Endodermal cell (in vitro differentiated cells): ENCODE results near the gene EXOC6. TPM values are rescaled to one million over a fixed set of nuclear protein-coding genes. Genes with fewer than 3 reads are reported as not detected.

Source experiments
- DNase-seq: peaks from one replicate; pipeline ENCODE4 v3.0.0-alpha.2; 2017
- H3K27ac ChIP-seq: 2 replicates; pipeline ENCODE4 v1.5.1; 2013; ENCODE audit warnings: mild to moderate bottlenecking, low read depth, low read length, moderate library complexity
- H3K27me3 ChIP-seq: 2 replicates; pipeline ENCODE4 v1.6.1; 2013; ENCODE audit warnings: mild to moderate bottlenecking, low read length, moderate library complexity; ENCODE audit not compliant: insufficient read depth, control insufficient read depth, poor library complexity, severe bottlenecking
- H3K36me3 ChIP-seq: 2 replicates; pipeline ENCODE4 v1.7.0; 2013; ENCODE audit warnings: mild to moderate bottlenecking, low read length, moderate library complexity; ENCODE audit not compliant: control insufficient read depth, insufficient read depth
- H3K4me1 ChIP-seq: one replicate; pipeline ENCODE4 v1.7.0; 2013; ENCODE audit warnings: low read length; ENCODE audit not compliant: control insufficient read depth, insufficient read depth
- H3K4me3 ChIP-seq: 2 replicates; pipeline ENCODE4 v1.5.1; 2013; ENCODE audit warnings: mild to moderate bottlenecking, low read length, moderate library complexity
- H3K9ac ChIP-seq: 2 replicates; pipeline ENCODE4 v1.6.1; 2013; ENCODE audit warnings: mild to moderate bottlenecking, low read length, moderate library complexity; ENCODE audit not compliant: poor library complexity, severe bottlenecking; ENCODE audit errors: extremely low read depth
- H3K9me3 ChIP-seq: 2 replicates; pipeline ENCODE4 v1.6.1; 2013; ENCODE audit warnings: mild to moderate bottlenecking, low read length, moderate library complexity; ENCODE audit not compliant: control insufficient read depth
- H3K27ac Mint-ChIP-seq: 2 replicates; pipeline ENCODE4 v1.8.0; 2020; ENCODE audit warnings: mixed read lengths
- H3K27me3 Mint-ChIP-seq: 2 replicates; pipeline ENCODE4 v1.8.0; 2021; ENCODE audit warnings: mild to moderate bottlenecking, mixed read lengths; ENCODE audit not compliant: insufficient read depth
- H3K36me3 Mint-ChIP-seq: 2 replicates; pipeline ENCODE4 v1.8.0; 2020; ENCODE audit warnings: low read depth, mixed read lengths
- H3K4me1 Mint-ChIP-seq: 2 replicates; pipeline ENCODE4 v1.8.0; 2020; ENCODE audit warnings: mixed read lengths
- H3K4me3 Mint-ChIP-seq: 2 replicates; pipeline ENCODE4 v1.8.0; 2020; ENCODE audit warnings: mild to moderate bottlenecking, moderate library complexity, mixed read lengths
- H3K9me3 Mint-ChIP-seq: 2 replicates; pipeline ENCODE4 v1.8.0; 2020; ENCODE audit warnings: mild to moderate bottlenecking, mixed read lengths
- WGBS, 2 experiments: methylation state at CpG; one replicate each; pipeline versions ENCODE4 v1.1.5 to v1.1.7; 2013; ENCODE audit warnings: missing lambda C conversion rate in 2 of 2, mixed read lengths in 1 of 2; ENCODE audit not compliant: insufficient coverage in 1 of 2, insufficient read length in 1 of 2; 5-methylcytosine and 5-hydroxymethylcytosine counted together
- total RNA-seq, 2 donors: library from RNA; stranded (reverse); fragmentation: NEBNext Ultra II Directional in 1 of 2; extraction: Animal tissue kit (Norgen Biotek cat#: 25700) in 1 of 2; gene quantifications; 2 replicates in 1 of 2; 3 replicates in 1 of 2; pipeline ENCODE4 v1.2.1, GENCODE V29; 2021
- TF ChIP-seq, protein P1 (sequence below): fragments of 200-600 bp; sonication (generic); conservative IDR thresholded peaks from 2 replicates; pipeline ENCODE4 v1.5.0; 2021; ENCODE audit warnings: antibody characterized with exemption, mild to moderate bottlenecking

The EXOC6 gene
- total RNA-seq, 2 donors from 2014 or later: 12.1 to 21.3 TPM

- TF ChIP-seq, protein P1, sequence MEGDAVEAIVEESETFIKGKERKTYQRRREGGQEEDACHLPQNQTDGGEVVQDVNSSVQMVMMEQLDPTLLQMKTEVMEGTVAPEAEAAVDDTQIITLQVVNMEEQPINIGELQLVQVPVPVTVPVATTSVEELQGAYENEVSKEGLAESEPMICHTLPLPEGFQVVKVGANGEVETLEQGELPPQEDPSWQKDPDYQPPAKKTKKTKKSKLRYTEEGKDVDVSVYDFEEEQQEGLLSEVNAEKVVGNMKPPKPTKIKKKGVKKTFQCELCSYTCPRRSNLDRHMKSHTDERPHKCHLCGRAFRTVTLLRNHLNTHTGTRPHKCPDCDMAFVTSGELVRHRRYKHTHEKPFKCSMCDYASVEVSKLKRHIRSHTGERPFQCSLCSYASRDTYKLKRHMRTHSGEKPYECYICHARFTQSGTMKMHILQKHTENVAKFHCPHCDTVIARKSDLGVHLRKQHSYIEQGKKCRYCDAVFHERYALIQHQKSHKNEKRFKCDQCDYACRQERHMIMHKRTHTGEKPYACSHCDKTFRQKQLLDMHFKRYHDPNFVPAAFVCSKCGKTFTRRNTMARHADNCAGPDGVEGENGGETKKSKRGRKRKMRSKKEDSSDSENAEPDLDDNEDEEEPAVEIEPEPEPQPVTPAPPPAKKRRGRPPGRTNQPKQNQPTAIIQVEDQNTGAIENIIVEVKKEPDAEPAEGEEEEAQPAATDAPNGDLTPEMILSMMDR: no peak
Measured at GRCh38 chr10:93103953-93104352, 255.6 kb downstream of the EXOC6 start.

DNA sequence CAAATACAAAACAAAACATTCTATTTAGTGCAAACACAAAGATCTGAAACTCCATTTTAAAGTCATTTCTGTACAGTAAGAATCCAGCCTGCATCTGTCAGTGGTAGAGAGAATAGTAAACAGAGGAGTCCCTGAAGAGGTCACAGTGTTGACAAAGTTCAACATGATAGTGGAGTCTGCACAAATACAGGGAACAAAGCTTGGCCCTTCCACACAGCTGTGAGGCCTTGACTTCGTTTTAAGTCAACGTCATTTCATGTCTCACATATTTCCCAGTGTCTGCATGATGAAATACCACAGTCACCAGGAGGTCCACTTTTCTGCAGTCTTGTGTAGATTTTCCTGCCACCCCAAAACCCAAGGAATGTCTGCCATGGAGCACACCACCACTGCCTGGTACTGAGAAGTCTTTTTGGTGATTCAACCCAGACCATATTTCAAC is 258.3 kb downstream of the EXOC6 start:
- Histone ChIP-seq H3K4me1 (no peaks in the 10 kb centered on the region), H3K9me3 (peaks cover 47% of the 10 kb centered on the region), H3K27me3 (no peaks in the 10 kb centered on the region), H3K4me3 (no peak overlapping the region), H3K36me3 (no peaks in the 10 kb centered on the region), H3K9ac (no peak overlapping the region), H3K27ac (no peak overlapping the region)
- no peaks in the 10 kb centered on the region for H3K27me3 Mint-ChIP-seq
- WGBS, 2 experiments: 87% methylated on average over 2 of the region's 2 CpGs
- H3K36me3 Mint-ChIP-seq: peaks cover 2% of the 10 kb centered on the region
- peaks cover 24% of the 10 kb centered on the region for H3K4me1 Mint-ChIP-seq
- no peak for DNase-seq
- TF ChIP-seq, protein P1: no peak
- no peak overlapping the region for H3K4me3 Mint-ChIP-seq
- no peak overlapping the region for H3K27ac Mint-ChIP-seq
- H3K9me3 Mint-ChIP-seq: peaks cover 23% of the 10 kb centered on the region

More at GRCh38 chr10:93103953-93104352, 255.6 kb downstream of the EXOC6 start:
- DNase-seq: no peak
- Mint-ChIP-seq H3K36me3 (peaks cover 2% of the 10 kb centered on the region), H3K27ac (no peak overlapping the region), H3K27me3 (no peaks in the 10 kb centered on the region), H3K4me1 (peaks cover 10% of the 10 kb centered on the region), H3K9me3 (peaks cover 28% of the 10 kb centered on the region), H3K4me3 (no peak overlapping the region)
- no peak overlapping the region for H3K4me3 ChIP-seq
- H3K27me3 ChIP-seq: no peaks in the 10 kb centered on the region
- H3K27ac ChIP-seq: no peak overlapping the region
- no peaks in the 10 kb centered on the region for H3K36me3 ChIP-seq
- H3K9ac ChIP-seq: no peak overlapping the region
- no peaks in the 10 kb centered on the region for H3K4me1 ChIP-seq
- WGBS, 2 experiments: no CpG with 5 or more reads among the region's 1 CpG
- H3K9me3 ChIP-seq: peaks cover 49% of the 10 kb centered on the region

Other genes starting within 250 kb of the EXOC6 start
- 100 to 1,000 TPM in 1 of 2 donors, 10 to 100 TPM in 1; 96.5 to 113 TPM for gene HHEX, start 158.6 kb upstream of the EXOC6 start, total RNA-seq
- under 1 TPM; 0.35 to 0.44 TPM for gene CYP26C1, start 212.3 kb downstream of the EXOC6 start, total RNA-seq
- 100 to 1,000 TPM; 800 to 857 TPM for gene CYP26A1, start 225.4 kb downstream of the EXOC6 start, total RNA-seq